Tibial nerve (tissue), 3 donors: ENCODE results near the gene HOXD13.
A peak's percentile ranks its signal among the peaks of the same experiment; 100 is the strongest.

Source experiments
- CTCF ChIP-seq, 5 experiments: fragments of 200-600 bp in 3 of 5; fragments of 450-650 bp in 2 of 5; sonication (generic) in 3 of 5; IDR thresholded peaks; one replicate each; pipeline ENCODE4 v1.5.1; 2016 to 2019; ENCODE audit warnings: antibody characterized with exemption in 5 of 5, mild to moderate bottlenecking in 3 of 5, moderate library complexity in 2 of 5
- POLR2A ChIP-seq, 2 donors: fragments of 450-650 bp; IDR thresholded peaks; one replicate each; pipeline ENCODE4 v1.6.1; 2017; ENCODE audit warnings: antibody characterized with exemption in 2 of 2, mild to moderate bottlenecking in 2 of 2, moderate library complexity in 2 of 2

GRCh38 chr2:176118601-176119339 is 26.2 kb downstream of the HOXD13 start:
- peak in 2 of 5 experiments; percentile 14 to 15 for TF ChIP-seq CTCF (IDR thresholded peaks at IDR 0.05)
- no peak for TF ChIP-seq POLR2A (IDR thresholded peaks at IDR 0.05)
